NB4 (cell line): Measurements from ENCODE around the gene KRT3.
A peak's percentile ranks its signal among the peaks of the same experiment; 100 is the strongest.

ENCODE experiments used
- DNase-seq: peaks from one replicate; pipeline ENCODE4 v3.0.0; 2010; ENCODE audit warnings: low read depth
- H3K4me3 ChIP-seq: one replicate; pipeline ENCODE4 v1.5.1; 2011; ENCODE audit warnings: mild to moderate bottlenecking, low read depth, low read length, moderate library complexity
- CTCF ChIP-seq: IDR thresholded peaks from one replicate; pipeline ENCODE4 v1.5.1; 2012; ENCODE audit warnings: low read depth, low read length
- MAX ChIP-seq: IDR thresholded peaks from 2 replicates; pipeline ENCODE4 v1.6.1; 2011; ENCODE audit warnings: low read depth, low read length
- MYC ChIP-seq: IDR thresholded peaks from 2 replicates; pipeline ENCODE4 v1.6.1; 2011; ENCODE audit warnings: low read depth, low read length
- POLR2A ChIP-seq: IDR thresholded peaks from 2 replicates; pipeline ENCODE4 v1.6.1; 2011; ENCODE audit warnings: mild to moderate bottlenecking; ENCODE audit not compliant: insufficient read length; ENCODE audit errors: extremely low read depth

The KRT3 gene

GRCh38 chr12:52837413-52837741 is 41.5 kb upstream of the KRT3 start:
- peak; percentile 80 for DNase-seq
- TF ChIP-seq CTCF, result no peak
- peak; percentile 30; the same call in 1 of the 2 replicates for TF ChIP-seq MYC
- peak; percentile 58 for TF ChIP-seq MAX
- TF ChIP-seq POLR2A, result no peak
- no peak overlapping the region for H3K4me3 ChIP-seq

GRCh38 chr12:52836491-52837412 is 40.8 kb upstream of the KRT3 start:
- no peak overlapping the region for H3K4me3 ChIP-seq
- no peak for TF ChIP-seq CTCF
- TF ChIP-seq POLR2A, result no peak
- TF ChIP-seq MYC, result no peak
- TF ChIP-seq MAX, result no peak
- DNase-seq, result no peak

- peak; percentile 91 for DNase-seq
- peak; percentile 72 for TF ChIP-seq MYC
- peak; percentile 75 for TF ChIP-seq MAX
- TF ChIP-seq POLR2A, result no peak
- TF ChIP-seq CTCF, result no peak
- no peak overlapping the region for H3K4me3 ChIP-seq
Measured at GRCh38 chr12:52836042-52836466, 40.1 kb upstream of the KRT3 start.

- peak; percentile 51 for DNase-seq
- no peak for TF ChIP-seq POLR2A
- no peak for TF ChIP-seq CTCF
- no peak for TF ChIP-seq MAX
- TF ChIP-seq MYC, result no peak
- H3K4me3 ChIP-seq, result no peak overlapping the region
Measured at GRCh38 chr12:52835271-52836041, 39.5 kb upstream of the KRT3 start.

GRCh38 chr12:52834727-52835001 is 38.7 kb upstream of the KRT3 start:
- no peak for DNase-seq
- TF ChIP-seq MAX (no peak), POLR2A (no peak), CTCF (no peak), MYC (no peak)

More at GRCh38 chr12:52834727-52835001, 38.7 kb upstream of the KRT3 start:
- no peak overlapping the region for H3K4me3 ChIP-seq
